GM12892 (cell line): ENCODE data around the gene CTAG1A.
"Not testable (repeated sequence)": the region's sequence is repeated elsewhere in the genome, so short reads cannot be mapped to it uniquely, and the experiment has no call there.

ENCODE experiments used
- DNase-seq: peaks from one replicate; pipeline ENCODE4 v3.0.0; 2011; ENCODE audit not compliant: insufficient read length
- FAIRE-seq: peaks from 2 replicates; lab custom pipeline; 2011; peaks lifted over from hg19 to GRCh38; lab: Jason Lieb, UNC
- POLR2A ChIP-seq: IDR thresholded peaks from 2 replicates; pipeline ENCODE4 v1.6.1; 2011; ENCODE audit warnings: low read depth, low read length, control low read depth
- POLR2AphosphoS5 ChIP-seq: IDR thresholded peaks from 2 replicates; pipeline ENCODE4 v1.6.1; 2011; ENCODE audit warnings: low read depth, low read length, control low read depth
- TAF1 ChIP-seq: IDR thresholded peaks from 2 replicates; pipeline ENCODE4 v1.6.1; 2011; ENCODE audit warnings: low read depth, mild to moderate bottlenecking, control low read depth, low read length, borderline replicate concordance

The CTAG1A gene

DNA sequence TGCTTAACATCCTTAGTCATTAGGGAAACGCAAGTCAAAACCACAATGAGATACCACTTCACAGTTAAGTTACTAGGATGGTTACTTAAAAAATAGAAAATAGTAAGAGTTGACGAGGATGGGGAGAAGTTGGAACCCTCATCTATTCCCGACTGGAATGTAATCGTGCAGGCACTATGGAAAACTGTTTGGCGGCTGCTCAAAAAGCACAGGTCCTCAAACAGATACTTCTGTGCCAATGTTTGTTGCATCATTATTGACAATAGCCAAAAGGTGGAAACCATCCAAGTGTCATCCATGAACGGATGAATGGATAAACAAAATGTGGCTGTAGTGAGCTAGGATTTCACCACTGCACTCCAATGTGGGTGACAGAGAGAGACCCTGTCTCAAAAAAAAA, 22.4 kb downstream of the CTAG1A start:
- DNase-seq (no peak), FAIRE-seq (no peak)

DNA sequence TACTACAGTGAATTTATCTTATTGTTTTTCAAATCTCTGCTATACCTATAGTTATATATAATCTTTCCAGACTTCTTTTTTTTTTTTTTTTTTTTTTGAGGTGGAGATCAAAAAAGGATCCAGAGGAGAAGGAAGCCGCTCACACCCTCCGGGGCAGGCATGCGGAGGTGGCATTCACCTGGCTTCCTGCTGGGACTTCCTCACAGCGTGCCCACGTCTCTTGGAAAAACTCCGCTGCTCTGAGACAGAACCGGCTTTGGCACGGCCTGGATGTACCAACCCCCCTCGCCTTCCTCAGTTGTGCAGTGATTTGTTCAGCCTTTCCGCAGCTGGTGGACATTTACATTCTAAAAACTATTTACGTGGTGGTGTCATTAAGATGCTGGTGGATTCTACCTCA, 23.0 kb downstream of the CTAG1A start:
- FAIRE-seq, DNase-seq: not testable (repeated sequence)

More for the DNA sequence above, 22.4 kb downstream of the CTAG1A start:
- TF ChIP-seq TAF1 (no peak), POLR2AphosphoS5 (no peak), POLR2A (no peak)

DNA sequence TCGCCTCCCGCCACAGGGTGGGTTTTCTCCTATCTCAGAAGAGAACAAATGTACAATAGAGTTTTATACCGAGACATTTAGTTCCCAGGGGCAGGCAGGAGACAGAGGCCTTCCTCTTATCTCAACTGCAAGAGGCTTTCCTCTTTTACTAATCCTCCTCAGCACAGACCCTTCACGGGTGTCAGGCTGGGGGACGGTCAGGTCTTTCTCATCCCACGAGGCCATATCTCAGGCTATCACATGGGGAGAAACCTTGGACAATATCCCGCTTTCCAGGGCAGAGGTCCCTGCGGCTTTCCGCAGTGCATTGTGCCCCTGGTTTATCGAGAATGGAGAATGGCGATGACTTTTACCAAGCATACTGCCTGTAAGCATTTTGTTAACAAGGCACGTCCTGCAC, 23.9 kb downstream of the CTAG1A start:
- not testable (repeated sequence) for FAIRE-seq, DNase-seq

DNA sequence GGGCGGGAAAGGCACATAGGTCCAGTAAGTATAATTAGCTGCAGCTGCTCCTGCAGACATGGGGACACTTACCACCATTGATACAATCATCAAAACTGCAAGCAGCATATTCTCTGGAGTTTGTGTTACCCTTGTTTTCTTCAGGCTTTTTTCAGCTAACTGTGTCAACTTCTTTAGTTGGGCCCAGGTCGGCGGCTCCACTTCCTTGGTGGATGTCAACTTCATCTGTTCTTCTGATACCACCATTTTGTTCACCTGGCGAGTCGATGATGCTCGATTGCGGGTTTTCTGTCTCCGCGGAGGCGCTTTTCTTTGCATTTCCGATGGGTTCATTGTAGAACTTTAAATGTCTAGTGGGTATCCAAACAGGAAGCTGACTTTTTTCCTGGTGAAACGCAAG, 26.2 kb downstream of the CTAG1A start:
- not testable (repeated sequence) for DNase-seq, FAIRE-seq

DNA sequence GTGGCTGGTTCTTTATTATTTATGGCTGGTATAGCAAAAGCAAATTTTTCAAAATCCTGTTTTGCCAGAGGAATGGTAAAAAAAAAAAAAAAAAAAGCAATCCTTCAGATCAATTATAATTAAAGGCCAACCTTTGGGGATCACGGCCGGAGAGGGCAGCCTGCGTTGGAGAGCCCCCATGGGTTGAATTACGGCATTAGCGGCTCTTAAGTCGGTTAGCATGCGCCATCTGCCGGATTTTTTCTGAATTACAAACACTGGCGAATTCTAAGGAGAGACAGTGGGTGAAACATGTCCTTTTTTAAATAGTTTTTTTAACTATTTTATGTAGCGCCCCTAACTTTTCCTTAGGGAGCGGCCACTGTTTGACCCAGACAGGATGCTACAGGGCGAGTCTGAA, 28.7 kb downstream of the CTAG1A start:
- DNase-seq, FAIRE-seq: not testable (repeated sequence)

DNA sequence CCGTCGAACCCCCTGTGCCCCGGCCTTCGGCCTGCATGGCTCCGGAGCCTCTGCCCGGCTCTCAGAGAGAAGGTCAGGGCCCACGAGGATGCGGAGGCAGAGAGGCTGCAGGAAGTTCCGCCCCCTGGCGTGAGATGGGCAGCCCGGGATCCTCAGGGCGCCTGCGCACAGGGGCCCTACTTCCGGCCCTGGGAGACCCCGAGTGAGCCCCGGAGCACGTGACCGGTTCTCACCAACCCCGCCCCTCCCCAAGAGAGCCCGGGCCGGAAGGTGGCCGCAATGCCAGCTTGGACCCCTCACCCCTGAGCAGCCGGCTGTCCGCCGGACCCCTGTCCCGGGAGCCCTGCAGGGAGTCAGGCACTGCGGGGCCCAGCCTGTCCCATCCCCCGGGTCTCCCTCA, 34.2 kb downstream of the CTAG1A start, which contains the start of gene CTAG1B:
CTAG1B (minus strand) TSS at position 101 of the 400 bp plus-strand sequence; CDS start at position 37, 64 bp downstream.
- DNase-seq, FAIRE-seq: not testable (repeated sequence)

DNA sequence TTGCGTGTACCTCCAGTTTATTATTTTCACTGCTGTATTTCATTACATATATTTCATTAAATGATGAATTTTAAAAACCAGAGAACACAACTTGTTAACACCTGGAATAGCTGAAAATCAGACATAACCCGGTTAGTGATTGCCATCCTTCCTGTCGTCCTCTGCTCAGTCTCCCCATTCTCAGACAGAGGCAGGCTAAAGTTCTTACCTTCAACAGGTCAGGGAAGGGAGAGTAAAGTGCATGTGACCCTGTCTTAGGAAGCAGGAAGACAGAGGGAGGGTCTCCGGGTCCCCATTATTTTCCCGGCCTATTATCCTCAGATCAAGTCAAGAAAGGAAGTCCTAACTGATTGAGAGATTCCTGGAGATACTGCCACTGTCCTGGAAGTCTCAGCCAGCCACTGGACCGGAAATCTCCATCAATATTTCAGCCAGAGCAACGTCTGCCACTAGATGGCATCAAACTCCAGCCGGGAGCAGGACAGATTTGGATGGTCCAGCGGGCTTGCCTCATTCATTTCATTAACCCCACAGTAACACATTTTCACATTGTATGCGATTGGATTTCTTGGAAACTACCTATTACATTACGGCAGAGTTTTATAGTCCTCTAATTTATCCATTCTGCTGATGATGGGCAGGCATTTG, 36.0 kb downstream of the CTAG1A start:
- FAIRE-seq = peak; percentile 91
- DNase-seq = not testable (repeated sequence)

DNA sequence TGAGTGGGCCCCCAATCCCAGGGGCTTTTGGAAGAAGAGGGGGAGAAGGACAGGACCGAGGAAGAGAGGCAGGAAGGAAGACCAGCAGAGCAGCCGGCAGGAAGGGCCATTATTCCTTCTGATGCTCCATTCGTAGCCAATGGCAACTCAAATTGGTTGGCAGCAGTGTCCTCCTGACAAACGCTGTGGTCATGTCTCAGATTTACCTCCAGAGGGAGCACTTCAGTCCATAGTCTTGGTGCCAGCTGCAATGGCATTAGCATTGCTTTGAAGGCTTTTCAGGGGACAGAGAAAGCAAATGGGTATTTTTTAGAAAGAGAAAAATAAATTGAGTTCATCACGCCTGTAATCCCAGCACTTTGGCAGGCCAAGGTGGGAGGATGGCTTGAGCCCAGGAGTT, 44.0 kb downstream of the CTAG1A start:
- DNase-seq, FAIRE-seq: not testable (repeated sequence)

DNA sequence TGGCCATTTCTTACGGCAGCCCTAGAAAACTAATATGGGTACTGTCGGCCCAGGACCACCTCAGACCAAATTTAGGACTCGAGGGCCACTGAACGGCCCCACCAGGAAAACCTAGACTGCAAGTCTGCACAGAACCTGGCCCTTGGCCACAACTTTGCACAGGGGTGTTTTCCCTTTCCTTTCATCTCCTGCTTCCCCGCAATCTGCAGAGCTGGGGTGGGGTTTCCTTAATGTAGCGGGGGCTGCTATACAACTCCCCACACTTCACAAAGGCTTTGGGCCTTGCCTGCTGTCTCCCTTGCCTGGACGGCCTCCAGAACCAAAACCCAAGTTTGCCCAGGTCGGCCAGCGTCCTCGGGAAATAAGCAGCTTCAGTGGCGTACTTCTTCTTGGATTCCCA, 46.0 kb downstream of the CTAG1A start:
- not testable (repeated sequence) for FAIRE-seq

DNA sequence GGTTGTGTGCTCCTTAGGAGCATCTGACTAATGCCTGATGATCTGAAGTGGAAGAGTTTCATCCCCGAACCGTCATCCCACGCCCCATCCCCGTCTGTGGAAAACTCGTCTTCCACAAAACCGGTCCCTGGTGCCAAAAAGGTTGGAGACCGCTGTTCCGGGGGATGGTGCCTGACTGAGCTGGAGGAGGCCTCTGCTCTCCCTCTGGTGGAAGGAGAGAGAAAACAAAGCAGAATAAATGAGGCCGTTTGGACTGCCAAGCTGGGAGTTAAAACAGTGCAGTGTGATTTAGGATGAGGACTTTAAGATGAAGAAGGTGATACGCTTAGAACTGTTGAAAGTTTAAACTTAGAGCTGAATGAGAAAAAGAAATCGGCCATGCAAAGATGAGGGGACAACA, 48.7 kb downstream of the CTAG1A start:
- not testable (repeated sequence) for FAIRE-seq, DNase-seq

More for the DNA sequence above, 46.0 kb downstream of the CTAG1A start:
- not testable (repeated sequence) for DNase-seq
